ENCODE results near the gene NCOA3.

Gene NCOA3

DNA sequence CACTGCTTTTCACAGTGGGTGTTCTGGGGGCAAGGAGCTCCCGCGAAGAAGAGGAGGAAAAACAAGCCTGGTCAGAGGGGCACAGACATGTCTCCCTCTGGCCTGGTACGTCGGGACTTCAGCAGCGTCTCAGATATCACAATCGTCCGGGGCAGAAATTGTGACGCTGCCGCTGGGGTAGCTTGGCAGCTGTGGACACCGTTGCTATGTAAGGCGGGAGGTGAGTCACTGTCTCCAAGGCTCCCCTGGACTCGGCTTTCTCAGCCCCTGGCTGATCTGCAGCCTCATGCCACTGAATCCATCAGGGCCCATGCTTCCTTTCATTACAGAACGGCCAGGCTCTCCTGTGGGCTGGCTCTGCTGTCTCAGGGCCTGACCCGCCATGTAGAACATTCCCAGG is 184.9 kb downstream of the NCOA3 start:
- H3K4me3 ChIP-seq (ENCODE audit: low read length in 2 of 2), result no peak overlapping the region
- peaks cover 7 to 13% of the 10 kb centered on the region in 2 donors for H3K36me3 ChIP-seq (ENCODE audit: control insufficient read depth in 2 of 2, insufficient read depth in 2 of 2, low read length in 2 of 2)
- H3K4me1 ChIP-seq (ENCODE audit: control insufficient read depth in 2 of 2, insufficient read depth in 2 of 2, low read length in 2 of 2), result no peaks in the 10 kb centered on the region
- no peak overlapping the region for H3K27ac ChIP-seq (ENCODE audit: low read depth in 2 of 2, low read length in 2 of 2)
- no peaks in the 10 kb centered on the region for H3K9me3 ChIP-seq (ENCODE audit: control insufficient read depth in 2 of 2, low read length in 2 of 2)
- H3K9ac ChIP-seq (ENCODE audit: low read depth in 1 of 2, low read length in 2 of 2), result no peak overlapping the region
- no peaks in the 10 kb centered on the region for H3K27me3 ChIP-seq (ENCODE audit: control insufficient read depth in 2 of 2, insufficient read depth in 2 of 2, low read length in 2 of 2)

DNA sequence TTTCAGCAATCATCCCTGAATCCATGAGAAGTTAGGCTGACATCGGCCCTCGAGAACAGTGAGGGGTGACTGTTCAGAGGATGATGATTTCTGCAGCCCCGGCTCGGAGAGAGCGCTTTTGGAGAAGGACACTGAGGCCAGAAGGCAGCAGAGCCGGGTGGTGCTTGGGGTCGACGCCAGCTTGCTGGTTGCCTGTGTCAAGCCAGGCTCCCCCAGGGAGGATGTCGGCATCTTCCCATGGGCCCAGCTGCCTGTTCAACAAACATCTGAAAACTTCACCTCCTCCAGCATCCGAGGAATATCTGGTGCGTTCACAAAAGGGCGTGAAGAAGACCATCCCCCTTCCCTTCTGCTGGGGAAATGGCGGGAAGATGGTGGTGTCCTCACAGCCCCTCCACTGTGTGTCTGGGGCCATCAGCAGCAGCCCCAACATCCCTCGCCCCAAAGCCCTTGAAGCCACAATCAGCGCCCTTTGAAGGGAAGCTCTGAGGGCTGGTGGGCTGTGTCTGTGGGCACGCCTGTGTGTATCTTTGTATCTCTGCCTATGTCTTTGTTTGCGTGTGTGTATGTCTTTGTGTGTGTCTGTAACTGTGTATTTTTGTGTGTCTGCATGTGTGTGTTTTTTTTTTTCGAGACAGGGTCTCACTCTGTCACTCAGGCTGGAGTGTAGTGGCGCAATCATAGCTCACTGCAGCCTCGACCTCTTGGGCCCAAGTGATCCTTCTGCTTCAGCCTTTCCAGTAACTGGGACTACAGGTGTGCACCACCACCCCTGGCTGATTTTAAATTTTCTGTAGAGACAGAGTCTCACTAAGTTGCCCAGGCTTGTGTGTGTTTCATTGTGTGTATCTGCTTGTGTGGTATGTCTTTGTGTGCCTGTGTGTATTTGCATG is 185.7 kb downstream of the NCOA3 start:
- Histone ChIP-seq H3K36me3 (ENCODE audit: control insufficient read depth in 2 of 2, insufficient read depth in 2 of 2, low read length in 2 of 2) (peaks cover 7 to 13% of the 10 kb centered on the region in 2 donors), H3K4me1 (ENCODE audit: control insufficient read depth in 2 of 2, insufficient read depth in 2 of 2, low read length in 2 of 2) (no peaks in the 10 kb centered on the region), H3K4me3 (ENCODE audit: low read length in 2 of 2) (no peak overlapping the region), H3K9me3 (ENCODE audit: control insufficient read depth in 2 of 2, low read length in 2 of 2) (no peaks in the 10 kb centered on the region), H3K27ac (ENCODE audit: low read depth in 2 of 2, low read length in 2 of 2) (no peak overlapping the region), H3K9ac (ENCODE audit: low read depth in 1 of 2, low read length in 2 of 2) (no peak overlapping the region), H3K27me3 (ENCODE audit: control insufficient read depth in 2 of 2, insufficient read depth in 2 of 2, low read length in 2 of 2) (no peaks in the 10 kb centered on the region)

DNA sequence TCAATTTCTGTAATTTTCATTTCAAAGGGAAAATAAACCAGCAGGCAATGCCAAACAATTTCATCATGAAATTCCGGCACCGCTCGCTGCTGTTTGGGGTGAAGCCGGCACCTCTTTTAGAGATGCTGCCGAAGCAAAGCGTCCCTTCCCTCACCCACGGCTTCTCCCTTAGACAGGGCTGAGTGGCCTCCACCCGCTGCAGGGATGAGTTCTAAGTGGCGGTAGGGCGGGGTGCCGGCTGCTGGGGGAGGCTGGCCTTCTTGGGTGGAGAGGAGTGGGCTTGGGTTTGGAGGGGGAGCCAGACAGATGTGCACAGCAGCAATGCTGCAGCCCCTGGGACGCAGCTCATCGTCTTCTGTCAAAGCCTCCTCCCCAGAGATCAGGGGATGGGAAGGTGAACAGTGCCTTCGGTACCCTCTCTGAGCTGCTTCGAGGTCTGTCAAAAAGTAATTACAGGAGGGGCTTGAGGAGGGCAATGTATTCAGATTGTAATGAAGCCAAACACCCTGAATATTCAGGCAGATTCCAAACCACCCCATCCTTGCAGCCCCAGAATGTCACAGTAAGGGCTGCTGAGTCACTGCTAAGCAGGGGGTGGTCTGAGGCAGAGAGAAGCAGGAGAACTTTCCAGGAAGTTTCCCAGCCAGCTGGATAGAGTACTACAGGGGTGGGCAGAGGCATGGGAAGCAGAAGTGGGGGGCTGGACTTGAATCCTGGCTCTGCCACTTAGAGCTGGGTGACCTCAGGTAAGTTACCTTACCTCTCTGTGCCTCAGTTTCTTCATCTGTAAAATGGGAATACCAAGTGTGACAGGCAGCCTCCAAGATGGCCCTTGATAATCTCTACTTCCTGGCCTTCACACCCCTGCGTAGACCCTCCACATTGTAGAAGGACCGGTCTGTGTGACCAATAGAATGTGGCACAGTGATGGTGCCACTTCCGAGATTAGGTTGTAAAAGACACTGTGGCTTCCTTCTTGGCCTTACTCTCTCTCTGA is 187.0 kb downstream of the NCOA3 start:
- no peaks in the 10 kb centered on the region for H3K4me1 ChIP-seq (ENCODE audit: control insufficient read depth in 2 of 2, insufficient read depth in 2 of 2, low read length in 2 of 2)
- H3K27me3 ChIP-seq (ENCODE audit: control insufficient read depth in 2 of 2, insufficient read depth in 2 of 2, low read length in 2 of 2), result no peaks in the 10 kb centered on the region
- no peak overlapping the region for H3K9ac ChIP-seq (ENCODE audit: low read depth in 1 of 2, low read length in 2 of 2)
- no peak overlapping the region for H3K4me3 ChIP-seq (ENCODE audit: low read length in 2 of 2)
- no peak overlapping the region for H3K27ac ChIP-seq (ENCODE audit: low read depth in 2 of 2, low read length in 2 of 2)
- no peaks in the 10 kb centered on the region for H3K9me3 ChIP-seq (ENCODE audit: control insufficient read depth in 2 of 2, low read length in 2 of 2)
- peaks cover 7 to 9% of the 10 kb centered on the region in 2 donors for H3K36me3 ChIP-seq (ENCODE audit: control insufficient read depth in 2 of 2, insufficient read depth in 2 of 2, low read length in 2 of 2)

GRCh38 chr20:47689731-47690130 is 188.0 kb downstream of the NCOA3 start:
- no peaks in the 10 kb centered on the region for H3K9me3 ChIP-seq (ENCODE audit: control insufficient read depth in 2 of 2, low read length in 2 of 2)
- H3K9ac ChIP-seq (ENCODE audit: low read depth in 1 of 2, low read length in 2 of 2), result no peak overlapping the region

DNA sequence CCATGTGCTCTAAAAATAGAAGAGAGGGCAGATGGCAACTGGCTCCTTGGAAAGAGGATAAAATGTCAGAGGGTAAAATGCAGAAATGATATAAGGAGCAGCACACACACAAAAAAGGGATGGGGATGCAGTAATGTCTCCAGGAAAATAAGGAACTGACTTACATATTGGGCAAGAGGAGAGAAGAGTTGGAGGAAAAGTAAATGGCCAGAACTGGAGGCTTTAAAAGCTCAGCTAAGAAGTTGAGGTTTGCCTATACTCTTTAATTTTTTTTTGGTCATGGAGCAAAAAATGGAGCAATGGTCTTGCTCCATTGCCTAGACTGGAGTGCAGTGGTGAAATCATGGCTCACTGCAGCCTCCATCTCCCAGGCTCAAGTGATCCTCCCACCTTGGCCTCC is 189.9 kb downstream of the NCOA3 start:
- Histone ChIP-seq H3K4me3 (ENCODE audit: low read length in 2 of 2) (no peak overlapping the region), H3K36me3 (ENCODE audit: control insufficient read depth in 2 of 2, insufficient read depth in 2 of 2, low read length in 2 of 2) (peaks cover 7 to 9% of the 10 kb centered on the region in 2 donors), H3K4me1 (ENCODE audit: control insufficient read depth in 2 of 2, insufficient read depth in 2 of 2, low read length in 2 of 2) (no peaks in the 10 kb centered on the region), H3K27me3 (ENCODE audit: control insufficient read depth in 2 of 2, insufficient read depth in 2 of 2, low read length in 2 of 2) (no peaks in the 10 kb centered on the region), H3K9me3 (ENCODE audit: control insufficient read depth in 2 of 2, low read length in 2 of 2) (no peaks in the 10 kb centered on the region), H3K27ac (ENCODE audit: low read depth in 2 of 2, low read length in 2 of 2) (no peak overlapping the region), H3K9ac (ENCODE audit: low read depth in 1 of 2, low read length in 2 of 2) (no peak overlapping the region)

More at GRCh38 chr20:47689731-47690130, 188.0 kb downstream of the NCOA3 start:
- Histone ChIP-seq H3K4me3 (ENCODE audit: low read length in 2 of 2) (no peak overlapping the region), H3K27ac (ENCODE audit: low read depth in 2 of 2, low read length in 2 of 2) (no peak overlapping the region), H3K4me1 (ENCODE audit: control insufficient read depth in 2 of 2, insufficient read depth in 2 of 2, low read length in 2 of 2) (no peaks in the 10 kb centered on the region), H3K27me3 (ENCODE audit: control insufficient read depth in 2 of 2, insufficient read depth in 2 of 2, low read length in 2 of 2) (no peaks in the 10 kb centered on the region), H3K36me3 (ENCODE audit: control insufficient read depth in 2 of 2, insufficient read depth in 2 of 2, low read length in 2 of 2) (peaks cover 7 to 9% of the 10 kb centered on the region in 2 donors)

DNA sequence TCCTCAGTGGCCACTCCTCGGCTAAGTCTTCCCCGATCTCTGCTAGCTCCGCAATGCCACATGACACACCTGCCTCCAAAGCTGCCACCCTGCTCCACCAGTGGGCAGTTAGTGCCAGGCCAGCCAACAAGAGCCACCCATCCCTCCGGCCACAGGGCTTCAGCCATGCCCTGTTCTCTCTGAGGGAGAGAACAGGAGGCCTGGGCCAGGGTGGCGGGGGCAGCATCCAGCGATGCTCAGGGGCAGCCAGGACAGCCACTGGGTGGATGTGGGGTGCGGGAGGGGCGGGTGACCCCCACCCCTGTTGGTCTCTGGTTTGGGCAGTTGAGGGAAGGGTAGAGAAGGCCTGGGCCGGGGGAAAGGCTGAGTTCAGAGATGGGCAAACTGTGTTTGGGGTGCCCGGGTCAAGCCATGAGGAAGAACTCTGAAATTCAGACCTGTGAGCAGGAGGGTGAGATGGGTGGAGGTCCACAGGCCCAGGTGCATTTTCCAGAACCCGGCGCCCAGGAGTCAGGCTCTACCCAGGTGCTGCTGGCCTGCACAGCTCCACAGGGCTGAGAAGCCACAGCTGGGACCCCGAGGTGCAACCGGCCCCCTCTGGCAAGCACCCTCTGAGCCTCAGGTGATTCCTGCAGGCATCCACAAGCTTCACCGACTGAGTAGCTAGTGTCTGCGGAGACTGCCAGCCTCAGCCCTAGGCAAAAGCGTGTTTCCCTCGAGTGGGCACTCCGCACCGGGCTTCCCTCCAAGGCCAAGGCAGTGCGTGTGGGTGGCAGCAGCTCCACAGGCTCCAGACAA is 192.5 kb downstream of the NCOA3 start:
- Histone ChIP-seq H3K36me3 (ENCODE audit: control insufficient read depth in 2 of 2, insufficient read depth in 2 of 2, low read length in 2 of 2) (peaks cover 5 to 9% of the 10 kb centered on the region in 2 donors), H3K9ac (ENCODE audit: low read depth in 1 of 2, low read length in 2 of 2) (no peak overlapping the region), H3K27ac (ENCODE audit: low read depth in 2 of 2, low read length in 2 of 2) (no peak overlapping the region), H3K27me3 (ENCODE audit: control insufficient read depth in 2 of 2, insufficient read depth in 2 of 2, low read length in 2 of 2) (no peaks in the 10 kb centered on the region), H3K4me1 (ENCODE audit: control insufficient read depth in 2 of 2, insufficient read depth in 2 of 2, low read length in 2 of 2) (no peaks in the 10 kb centered on the region), H3K4me3 (ENCODE audit: low read length in 2 of 2) (no peak overlapping the region), H3K9me3 (ENCODE audit: control insufficient read depth in 2 of 2, low read length in 2 of 2) (no peaks in the 10 kb centered on the region)

DNA sequence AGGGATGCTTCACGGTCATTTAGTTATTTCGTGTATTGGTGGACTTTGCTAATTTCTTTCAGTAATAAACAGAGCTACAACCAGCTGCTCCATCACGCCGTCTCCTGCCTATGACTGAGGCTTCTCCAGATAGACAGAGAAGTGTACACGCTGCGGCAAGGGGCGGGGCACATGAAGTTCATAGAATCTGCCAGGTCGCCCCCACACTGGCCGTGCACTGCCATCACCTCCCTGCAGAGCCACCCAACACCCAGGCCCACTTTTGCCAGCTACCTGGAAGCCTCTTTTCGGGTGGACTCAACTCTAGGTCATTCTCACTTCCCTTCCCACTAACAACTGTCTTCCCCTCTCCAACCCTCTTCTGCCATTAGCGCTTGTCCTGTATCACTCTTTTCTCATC is 195.2 kb downstream of the NCOA3 start:
- Histone ChIP-seq H3K36me3 (ENCODE audit: control insufficient read depth in 2 of 2, insufficient read depth in 2 of 2, low read length in 2 of 2) (peaks cover 0 to 5% of the 10 kb centered on the region in 2 donors), H3K9me3 (ENCODE audit: control insufficient read depth in 2 of 2, low read length in 2 of 2) (no peaks in the 10 kb centered on the region), H3K27me3 (ENCODE audit: control insufficient read depth in 2 of 2, insufficient read depth in 2 of 2, low read length in 2 of 2) (no peaks in the 10 kb centered on the region), H3K4me3 (ENCODE audit: low read length in 2 of 2) (no peak overlapping the region), H3K9ac (ENCODE audit: low read depth in 1 of 2, low read length in 2 of 2) (no peak overlapping the region), H3K4me1 (ENCODE audit: control insufficient read depth in 2 of 2, insufficient read depth in 2 of 2, low read length in 2 of 2) (no peaks in the 10 kb centered on the region), H3K27ac (ENCODE audit: low read depth in 2 of 2, low read length in 2 of 2) (no peak overlapping the region)

DNA sequence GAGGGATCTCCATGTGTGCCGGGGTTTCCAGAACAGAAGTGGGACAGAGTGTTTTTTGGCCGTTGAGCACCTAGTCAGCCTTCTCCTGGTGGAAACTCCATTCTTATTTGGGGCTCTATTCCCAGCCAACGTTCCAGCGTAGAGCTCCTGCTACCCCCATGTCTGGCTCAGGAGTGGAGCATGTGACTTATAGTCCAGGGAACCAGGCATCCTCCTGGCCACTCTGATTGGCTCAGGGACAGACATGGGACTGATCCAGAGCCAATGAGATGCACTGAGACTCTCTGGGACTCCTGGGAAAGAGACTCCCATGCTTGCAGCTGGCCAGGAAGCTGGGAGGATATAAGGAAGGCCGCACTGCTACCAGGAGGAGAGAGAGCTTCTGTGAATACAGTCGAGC is 196.5 kb downstream of the NCOA3 start:
- H3K4me1 ChIP-seq (ENCODE audit: control insufficient read depth in 2 of 2, insufficient read depth in 2 of 2, low read length in 2 of 2), result no peaks in the 10 kb centered on the region
- H3K36me3 ChIP-seq (ENCODE audit: control insufficient read depth in 2 of 2, insufficient read depth in 2 of 2, low read length in 2 of 2), result peaks cover 0 to 5% of the 10 kb centered on the region in 2 donors
- H3K9me3 ChIP-seq (ENCODE audit: control insufficient read depth in 2 of 2, low read length in 2 of 2), result no peaks in the 10 kb centered on the region
- no peaks in the 10 kb centered on the region for H3K27me3 ChIP-seq (ENCODE audit: control insufficient read depth in 2 of 2, insufficient read depth in 2 of 2, low read length in 2 of 2)
- H3K27ac ChIP-seq (ENCODE audit: low read depth in 2 of 2, low read length in 2 of 2), result no peak overlapping the region
- H3K9ac ChIP-seq (ENCODE audit: low read depth in 1 of 2, low read length in 2 of 2), result no peak overlapping the region
- no peak overlapping the region for H3K4me3 ChIP-seq (ENCODE audit: low read length in 2 of 2)

GRCh38 chr20:47699818-47700217 is 198.1 kb downstream of the NCOA3 start:
- Histone ChIP-seq H3K27me3 (ENCODE audit: control insufficient read depth in 2 of 2, insufficient read depth in 2 of 2, low read length in 2 of 2) (no peaks in the 10 kb centered on the region), H3K27ac (ENCODE audit: low read depth in 2 of 2, low read length in 2 of 2) (no peak overlapping the region), H3K9ac (ENCODE audit: low read depth in 1 of 2, low read length in 2 of 2) (no peak overlapping the region), H3K4me3 (ENCODE audit: low read length in 2 of 2) (no peak overlapping the region), H3K9me3 (ENCODE audit: control insufficient read depth in 2 of 2, low read length in 2 of 2) (no peaks in the 10 kb centered on the region), H3K4me1 (ENCODE audit: control insufficient read depth in 2 of 2, insufficient read depth in 2 of 2, low read length in 2 of 2) (no peaks in the 10 kb centered on the region), H3K36me3 (ENCODE audit: control insufficient read depth in 2 of 2, insufficient read depth in 2 of 2, low read length in 2 of 2) (peaks cover 0 to 5% of the 10 kb centered on the region in 2 donors)

Measured in mucosa of rectum (tissue), 2 donors.